WTC11 (cell line): ENCODE results near the gene ADH1C.
"Not testable (repeated sequence)": the region's sequence is repeated elsewhere in the genome, so short reads cannot be mapped to it uniquely, and the experiment has no call there.

Experiments
- ZNF138 ChIP-seq: sonication (generic); formaldehyde crosslinking; conservative IDR thresholded peaks from 2 replicates; pipeline ENCODE4 v1.8.1; 2022; ENCODE audit warnings: mild to moderate bottlenecking, moderate library complexity, missing genetic modification reagents
- TF ChIP-seq, protein P1 (sequence below): sonication (generic); formaldehyde crosslinking; IDR thresholded peaks from 2 replicates; pipeline ENCODE4 v1.8.0; 2022; ENCODE audit warnings: mild to moderate bottlenecking, missing genetic modification reagents
- TF ChIP-seq, protein P2 (sequence below): sonication (generic); formaldehyde crosslinking; IDR thresholded peaks from 2 replicates; pipeline ENCODE4 v1.8.0; 2022; ENCODE audit warnings: mild to moderate bottlenecking, missing genetic modification reagents
- TF ChIP-seq, protein P3 (sequence below): fragments of 200-600 bp; IDR thresholded peaks from 2 replicates; pipeline ENCODE4 v1.8.0; 2022; ENCODE audit warnings: antibody characterized with exemption

DNA sequence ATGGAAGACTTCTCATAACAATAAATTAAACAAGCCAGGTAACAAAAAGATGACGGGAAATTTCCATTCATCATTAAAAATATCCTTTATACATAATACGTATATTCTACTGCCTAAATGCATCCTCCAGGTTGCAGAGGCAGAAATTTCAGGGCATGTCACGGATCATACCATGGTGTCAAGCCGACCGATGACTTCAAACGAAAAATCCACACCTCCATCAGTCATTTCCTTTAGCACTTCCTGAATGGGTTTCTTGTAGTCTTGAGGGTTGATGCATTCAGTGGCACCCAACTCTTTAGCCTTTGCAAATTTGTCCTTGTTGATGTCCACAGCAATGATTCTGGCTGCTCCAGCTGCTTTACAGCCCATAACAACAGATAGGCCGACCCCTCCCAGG, 9.9 kb downstream of the ADH1C start:
- TF ChIP-seq ZNF138 (CRISPR knock-in tag): not testable (repeated sequence)
- TF ChIP-seq, protein P1, sequence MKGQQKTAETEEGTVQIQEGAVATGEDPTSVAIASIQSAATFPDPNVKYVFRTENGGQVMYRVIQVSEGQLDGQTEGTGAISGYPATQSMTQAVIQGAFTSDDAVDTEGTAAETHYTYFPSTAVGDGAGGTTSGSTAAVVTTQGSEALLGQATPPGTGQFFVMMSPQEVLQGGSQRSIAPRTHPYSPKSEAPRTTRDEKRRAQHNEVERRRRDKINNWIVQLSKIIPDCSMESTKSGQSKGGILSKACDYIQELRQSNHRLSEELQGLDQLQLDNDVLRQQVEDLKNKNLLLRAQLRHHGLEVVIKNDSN (CRISPR knock-in tag): not testable (repeated sequence)
- TF ChIP-seq, protein P2, sequence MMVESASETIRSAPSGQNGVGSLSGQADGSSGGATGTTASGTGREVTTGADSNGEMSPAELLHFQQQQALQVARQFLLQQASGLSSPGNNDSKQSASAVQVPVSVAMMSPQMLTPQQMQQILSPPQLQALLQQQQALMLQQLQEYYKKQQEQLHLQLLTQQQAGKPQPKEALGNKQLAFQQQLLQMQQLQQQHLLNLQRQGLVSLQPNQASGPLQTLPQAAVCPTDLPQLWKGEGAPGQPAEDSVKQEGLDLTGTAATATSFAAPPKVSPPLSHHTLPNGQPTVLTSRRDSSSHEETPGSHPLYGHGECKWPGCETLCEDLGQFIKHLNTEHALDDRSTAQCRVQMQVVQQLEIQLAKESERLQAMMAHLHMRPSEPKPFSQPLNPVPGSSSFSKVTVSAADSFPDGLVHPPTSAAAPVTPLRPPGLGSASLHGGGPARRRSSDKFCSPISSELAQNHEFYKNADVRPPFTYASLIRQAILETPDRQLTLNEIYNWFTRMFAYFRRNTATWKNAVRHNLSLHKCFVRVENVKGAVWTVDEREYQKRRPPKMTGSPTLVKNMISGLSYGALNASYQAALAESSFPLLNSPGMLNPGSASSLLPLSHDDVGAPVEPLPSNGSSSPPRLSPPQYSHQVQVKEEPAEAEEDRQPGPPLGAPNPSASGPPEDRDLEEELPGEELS (CRISPR knock-in tag): not testable (repeated sequence)
- TF ChIP-seq, protein P3, sequence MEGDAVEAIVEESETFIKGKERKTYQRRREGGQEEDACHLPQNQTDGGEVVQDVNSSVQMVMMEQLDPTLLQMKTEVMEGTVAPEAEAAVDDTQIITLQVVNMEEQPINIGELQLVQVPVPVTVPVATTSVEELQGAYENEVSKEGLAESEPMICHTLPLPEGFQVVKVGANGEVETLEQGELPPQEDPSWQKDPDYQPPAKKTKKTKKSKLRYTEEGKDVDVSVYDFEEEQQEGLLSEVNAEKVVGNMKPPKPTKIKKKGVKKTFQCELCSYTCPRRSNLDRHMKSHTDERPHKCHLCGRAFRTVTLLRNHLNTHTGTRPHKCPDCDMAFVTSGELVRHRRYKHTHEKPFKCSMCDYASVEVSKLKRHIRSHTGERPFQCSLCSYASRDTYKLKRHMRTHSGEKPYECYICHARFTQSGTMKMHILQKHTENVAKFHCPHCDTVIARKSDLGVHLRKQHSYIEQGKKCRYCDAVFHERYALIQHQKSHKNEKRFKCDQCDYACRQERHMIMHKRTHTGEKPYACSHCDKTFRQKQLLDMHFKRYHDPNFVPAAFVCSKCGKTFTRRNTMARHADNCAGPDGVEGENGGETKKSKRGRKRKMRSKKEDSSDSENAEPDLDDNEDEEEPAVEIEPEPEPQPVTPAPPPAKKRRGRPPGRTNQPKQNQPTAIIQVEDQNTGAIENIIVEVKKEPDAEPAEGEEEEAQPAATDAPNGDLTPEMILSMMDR: not testable (repeated sequence)
